ENCODE data around the gene TUBA1B.

TUBA1B gene

GRCh38 chr12:49126852-49127763 is 4.1 kb downstream of the TUBA1B start:
- DNase-seq (ENCODE audit: low spot score) = no peak

- peak; percentile 84 for DNase-seq (ENCODE audit: low spot score)
Measured at GRCh38 chr12:49121047-49121696, 10.0 kb downstream of the TUBA1B start.

GRCh38 chr12:49111206-49111605 is 20.0 kb downstream of the TUBA1B start:
- no peak for DNase-seq (ENCODE audit: low spot score)

- peak; percentile 99 for DNase-seq (ENCODE audit: low spot score)
Measured at GRCh38 chr12:49110464-49111155, 20.6 kb downstream of the TUBA1B start, which contains the start of gene LMBR1L. LMBR1L (minus strand) TSS chr12:49110847; CDS start chr12:49110555, 292 bp downstream.

GRCh38 chr12:49109641-49110463 is 21.3 kb downstream of the TUBA1B start:
- DNase-seq (ENCODE audit: low spot score) = no peak

- peak; percentile 56 for DNase-seq (ENCODE audit: low spot score)
Measured at GRCh38 chr12:49108958-49109404, 22.2 kb downstream of the TUBA1B start.

- DNase-seq (ENCODE audit: low spot score) = no peak
Measured at GRCh38 chr12:49105504-49106084, 25.6 kb downstream of the TUBA1B start.

- no peak for DNase-seq (ENCODE audit: low spot score)
Measured at GRCh38 chr12:49104822-49105221, 26.4 kb downstream of the TUBA1B start.

- DNase-seq (ENCODE audit: low spot score) = no peak
Measured at GRCh38 chr12:49100380-49100779, 30.8 kb downstream of the TUBA1B start.

GRCh38 chr12:49098703-49099102 is 32.5 kb downstream of the TUBA1B start:
- no peak for DNase-seq (ENCODE audit: low spot score)

GRCh38 chr12:49098035-49098451 is 33.2 kb downstream of the TUBA1B start:
- DNase-seq (ENCODE audit: low spot score) = peak; percentile 56

- DNase-seq (ENCODE audit: low spot score) = no peak
Measured at GRCh38 chr12:49097381-49097780, 33.8 kb downstream of the TUBA1B start.

GRCh38 chr12:49094975-49095365 is 36.2 kb downstream of the TUBA1B start:
- no peak for DNase-seq (ENCODE audit: low spot score)

GRCh38 chr12:49094160-49094974 is 36.8 kb downstream of the TUBA1B start, which contains the start of gene DHH:
DHH (minus strand) TSS chr12:49094801; CDS start chr12:49094512, 289 bp downstream.
- no peak for DNase-seq (ENCODE audit: low spot score)

- DNase-seq (ENCODE audit: low spot score) = no peak
Measured at GRCh38 chr12:49093792-49094159, 37.4 kb downstream of the TUBA1B start.

- no peak for DNase-seq (ENCODE audit: low spot score)
Measured at GRCh38 chr12:49092816-49093406, 38.3 kb downstream of the TUBA1B start.

GRCh38 chr12:49092086-49092815 is 38.9 kb downstream of the TUBA1B start:
- peak; percentile 40 for DNase-seq (ENCODE audit: low spot score)

- no peak for DNase-seq (ENCODE audit: low spot score)
Measured at GRCh38 chr12:49091836-49092085, 39.4 kb downstream of the TUBA1B start.

- no peak for DNase-seq (ENCODE audit: low spot score)
Measured at GRCh38 chr12:49091056-49091835, 39.9 kb downstream of the TUBA1B start.

Data from pons (tissue), 1 donor.